ENCODE measurements around the gene GGPS1. TPM values are rescaled to one million over a fixed set of nuclear protein-coding genes. Genes with fewer than 3 reads are reported as not detected.

GGPS1 gene
- total and polyA plus RNA-seq, 2 of the 8 experiments (the other 6 are each of a cell fraction or from before 2014, with no cell fraction given) = 20.9 to 43.6 TPM

GRCh38 chr1:235307158-235308124, 20.9 kb upstream of the GGPS1 start (continued):
- TF ChIP-seq RBBP5 (IDR thresholded peaks at IDR 0.05; ENCODE audit: borderline replicate concordance, low read depth, low read length) (no peak), MAFK (IDR thresholded peaks at IDR 0.05; ENCODE audit: low read depth, low read length) (no peak), ATF3 (IDR thresholded peaks at IDR 0.05; ENCODE audit: insufficient read depth, low read depth, low read length) (no peak), EGR1 (IDR thresholded peaks at IDR 0.05; ENCODE audit: borderline replicate concordance, low read depth, low read length) (no peak), TEAD4 (IDR thresholded peaks at IDR 0.05; ENCODE audit: low read depth, low read length) (no peak), ATF2 (IDR thresholded peaks at IDR 0.05; ENCODE audit: low read length) (no peak), SAP30 (IDR thresholded peaks at IDR 0.05; ENCODE audit: insufficient read depth, insufficient replicate concordance, low read length) (no peak)

Data from H1 (cell line).